Spleen (tissue), 7 donors: ENCODE data around the gene FAR1.

ENCODE experiments used
- CTCF ChIP-seq, 11 experiments: fragments of 200-600 bp in 7 of 11; fragments of 450-650 bp in 4 of 11; sonication (generic) in 4 of 11; IDR thresholded peaks in 8 of 11; conservative IDR thresholded peaks in 3 of 11; 1 replicate in 7 of 11; 2 replicates in 4 of 11; pipeline versions ENCODE4 v1.4.0 to v1.8.0; 2016 to 2021; ENCODE audit warnings: antibody characterized with exemption in 11 of 11, inconsistent platforms in 4 of 11, mild to moderate bottlenecking in 1 of 11
- POLR2AphosphoS5 ChIP-seq, 3 donors: sonication (generic); formaldehyde crosslinking; IDR thresholded peaks; one replicate each; pipeline ENCODE4 v1.5.1; 2017; ENCODE audit warnings: antibody characterized with exemption in 3 of 3
- donor health status: DM: no; HTN: no; CAD: no; lungs with moderate emphysema.
- donor health status: DM: no; HTN: no; CAD: no.
- donor health status: DM: no; HTN: no; CAD: no.

- no peak for TF ChIP-seq CTCF (IDR thresholded peaks at IDR 0.05 in 8 of 11, conservative IDR thresholded peaks at IDR 0.05 in 3 of 11)
- TF ChIP-seq POLR2AphosphoS5 (IDR thresholded peaks at IDR 0.05) = no peak
Measured at GRCh38 chr11:13668957-13669521, 571 bp downstream of the FAR1 start.
